ENCODE data around the gene SMAD3.

- peak; percentile 13 for TF ChIP-seq POLR2AphosphoS5 (IDR thresholded peaks at IDR 0.05)
- TF ChIP-seq CTCF (IDR thresholded peaks at IDR 0.05): no peak
- TF ChIP-seq POLR2A (IDR thresholded peaks at IDR 0.05): no peak
Measured at GRCh38 chr15:67080118-67080899, 14.9 kb downstream of the SMAD3 start.

All from prostate gland (tissue), 2 donors.